HG03521 (cell line): ENCODE results near the gene GRB14.
A peak's percentile ranks its signal among the peaks of the same experiment; 100 is the strongest.

Experiments
- ATAC-seq: cut with Tn5 transposase; IDR thresholded peaks from one replicate; pipeline ENCODE4 v1.9.1; 2021; ENCODE audit warnings: mild to moderate bottlenecking, moderate library complexity; ENCODE audit not compliant: unreplicated experiment

The GRB14 gene

GRCh38 chr2:164617466-164617865 lies 3.8 kb downstream of the GRB14 start:
- ATAC-seq = no peak

GRCh38 chr2:164613321-164613982 lies 7.8 kb downstream of the GRB14 start:
- no peak for ATAC-seq

- ATAC-seq = no peak
These were observed 11.5 kb downstream of the GRB14 start for GRCh38 chr2:164609790-164610189.

GRCh38 chr2:164606557-164606956 lies 14.7 kb downstream of the GRB14 start:
- ATAC-seq = no peak

- ATAC-seq = no peak
These were observed 16.0 kb downstream of the GRB14 start for GRCh38 chr2:164605295-164605694.

- no peak for ATAC-seq
These were observed 20.5 kb downstream of the GRB14 start for GRCh38 chr2:164600763-164601162.

DNA sequence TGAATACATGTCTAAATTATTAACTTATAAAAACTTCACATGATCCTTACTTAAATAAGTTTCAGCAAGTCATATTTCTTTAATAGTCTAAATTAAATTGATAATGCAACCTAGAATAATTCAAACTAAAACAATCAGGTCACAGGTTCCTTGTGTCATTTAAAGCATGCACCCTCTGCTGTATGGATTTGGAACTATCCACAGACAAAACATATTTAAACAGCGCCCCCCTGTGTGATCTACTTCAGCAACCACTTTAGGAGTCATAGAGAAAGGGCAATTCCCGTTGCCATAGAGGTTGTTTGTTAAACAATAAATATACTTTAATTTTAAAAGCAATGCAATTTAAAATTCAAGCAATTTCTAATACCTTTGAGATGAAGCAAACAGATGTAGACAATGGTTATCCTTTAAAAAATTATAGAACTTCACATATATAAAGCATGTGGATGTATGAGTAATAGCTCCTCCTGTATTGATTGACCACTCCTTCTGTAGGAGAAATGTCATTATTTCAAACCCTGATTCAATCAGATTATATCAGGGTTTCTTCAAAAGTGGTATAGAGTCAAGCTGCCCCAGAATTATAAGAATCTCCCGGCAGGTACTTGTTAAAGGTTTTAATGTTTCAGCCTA lies 21.2 kb downstream of the GRB14 start:
- peak; percentile 98 for ATAC-seq

GRCh38 chr2:164597983-164598382 lies 23.3 kb downstream of the GRB14 start:
- ATAC-seq = no peak

DNA sequence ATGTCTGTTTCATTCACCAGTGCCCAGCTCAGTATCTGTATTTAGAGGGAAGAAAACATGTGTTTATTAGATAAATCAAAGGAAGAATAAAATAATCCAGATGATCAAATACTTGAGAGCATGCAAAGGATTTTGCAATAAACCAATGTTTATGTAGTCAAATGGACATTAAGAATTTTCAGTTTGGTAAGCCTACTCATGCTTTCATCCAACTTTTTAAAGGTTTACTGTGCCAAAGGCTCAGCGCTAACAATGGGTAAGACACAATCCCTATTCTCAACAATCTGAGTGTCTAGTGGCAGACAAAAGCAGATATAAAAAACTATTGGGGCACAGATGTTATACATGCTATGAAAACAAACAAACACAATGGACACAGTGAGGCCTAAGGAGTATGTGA lies 26.3 kb downstream of the GRB14 start:
- no peak for ATAC-seq

- no peak for ATAC-seq
These were observed 27.3 kb downstream of the GRB14 start for GRCh38 chr2:164593959-164594358.

GRCh38 chr2:164593541-164593940 lies 27.7 kb downstream of the GRB14 start:
- ATAC-seq = no peak

DNA sequence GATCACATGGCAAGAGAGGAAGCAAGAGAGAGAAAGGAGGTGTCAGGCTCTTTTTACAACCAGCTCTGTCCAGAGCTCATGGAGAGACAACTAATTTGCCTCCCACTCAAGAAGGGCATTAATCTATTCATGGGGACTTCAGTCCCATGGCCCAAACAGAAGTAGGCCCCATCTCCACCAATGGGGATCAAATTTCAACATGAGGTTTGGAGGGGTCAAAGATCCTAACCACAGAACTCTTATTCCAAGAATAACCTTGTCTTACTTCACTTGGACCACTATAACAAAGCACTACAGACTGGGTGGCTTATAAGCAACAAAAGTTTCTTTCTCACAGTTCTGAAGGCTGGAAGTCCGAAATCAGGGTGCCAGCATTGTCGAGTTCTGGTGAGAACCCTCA lies 31.8 kb downstream of the GRB14 start:
- no peak for ATAC-seq

GRCh38 chr2:164581050-164581449 lies 40.2 kb downstream of the GRB14 start:
- ATAC-seq = no peak

DNA sequence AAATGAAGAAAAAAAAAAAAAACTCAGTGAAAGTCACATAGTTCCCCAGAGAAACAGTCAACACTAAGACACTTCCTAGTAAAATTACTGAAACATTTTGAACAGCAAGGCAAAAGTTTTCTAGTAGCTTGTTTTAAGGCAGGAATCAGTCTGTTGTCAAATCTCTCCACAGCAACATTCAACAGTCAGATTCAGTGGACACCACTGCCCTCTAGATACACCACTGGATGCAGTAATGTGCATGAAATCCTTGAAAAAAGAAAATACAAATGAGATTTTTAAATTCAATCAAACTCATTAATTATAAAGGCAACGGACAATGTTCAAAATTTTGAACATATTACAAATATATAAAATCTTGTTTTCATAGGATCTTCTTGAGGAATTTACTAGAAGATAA lies 46.4 kb downstream of the GRB14 start:
- no peak for ATAC-seq

- no peak for ATAC-seq
These were observed 50.8 kb downstream of the GRB14 start for GRCh38 chr2:164570475-164570874.

- ATAC-seq = no peak
These were observed 51.9 kb downstream of the GRB14 start for GRCh38 chr2:164569378-164569777.

DNA sequence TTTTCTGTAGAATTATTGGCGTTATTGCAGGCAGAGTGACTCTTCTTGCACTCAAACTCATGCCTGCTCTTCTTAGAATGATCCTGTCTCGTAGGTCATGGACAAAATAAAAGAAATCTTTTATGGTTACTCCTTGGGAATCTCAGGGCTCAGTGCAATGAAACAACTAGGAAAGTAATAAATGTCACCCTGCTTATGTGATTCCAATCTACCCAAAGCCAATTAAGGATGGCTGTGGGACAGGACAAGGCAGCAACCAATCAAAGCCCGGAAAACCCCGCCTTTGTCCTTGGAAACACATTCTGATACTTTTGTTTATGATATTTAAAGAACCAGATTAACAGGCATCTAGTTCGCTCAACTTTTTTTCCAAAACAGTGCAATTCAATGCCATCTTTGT lies 53.0 kb downstream of the GRB14 start:
- no peak for ATAC-seq

- no peak for ATAC-seq
These were observed 53.8 kb downstream of the GRB14 start for GRCh38 chr2:164567335-164567989.

- ATAC-seq = no peak
These were observed 55.9 kb downstream of the GRB14 start for GRCh38 chr2:164565359-164565758.

DNA sequence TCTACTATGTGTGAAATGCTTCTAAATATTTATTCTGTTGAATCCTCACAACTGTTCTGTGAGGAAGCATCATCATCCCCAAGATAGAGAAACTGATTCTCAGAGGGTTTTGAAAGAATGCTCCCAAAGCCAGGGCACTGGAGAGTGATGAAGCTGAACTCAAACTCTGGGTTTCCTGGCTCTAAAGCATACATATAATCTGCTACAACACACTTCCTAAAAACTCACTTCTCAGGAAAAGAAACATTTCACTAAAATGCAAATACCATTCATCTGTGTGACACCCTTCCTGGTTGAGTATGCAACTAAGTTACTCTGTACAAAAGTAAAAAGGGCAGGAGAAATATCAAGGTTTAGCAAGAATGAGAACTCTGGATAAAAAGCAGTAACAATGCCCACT lies 58.6 kb downstream of the GRB14 start:
- ATAC-seq = no peak

DNA sequence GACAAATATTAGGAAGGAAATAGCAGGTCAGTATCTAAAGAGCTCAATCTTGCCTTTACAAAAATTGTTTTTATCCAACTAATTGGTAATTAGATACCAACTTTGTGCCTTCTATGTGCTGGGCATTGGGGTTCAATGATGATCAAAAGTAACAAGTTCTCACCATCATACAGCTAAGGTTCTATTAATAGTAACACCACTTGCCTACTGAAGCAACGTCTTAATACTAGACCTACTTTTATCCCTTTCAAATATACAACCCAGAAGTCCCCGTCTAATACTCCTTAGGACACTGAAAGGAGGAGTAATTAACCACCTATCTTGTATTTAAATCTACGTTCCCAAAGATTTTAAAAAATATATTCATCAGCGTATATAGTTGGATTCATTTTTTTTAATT lies 59.3 kb downstream of the GRB14 start:
- no peak for ATAC-seq

DNA sequence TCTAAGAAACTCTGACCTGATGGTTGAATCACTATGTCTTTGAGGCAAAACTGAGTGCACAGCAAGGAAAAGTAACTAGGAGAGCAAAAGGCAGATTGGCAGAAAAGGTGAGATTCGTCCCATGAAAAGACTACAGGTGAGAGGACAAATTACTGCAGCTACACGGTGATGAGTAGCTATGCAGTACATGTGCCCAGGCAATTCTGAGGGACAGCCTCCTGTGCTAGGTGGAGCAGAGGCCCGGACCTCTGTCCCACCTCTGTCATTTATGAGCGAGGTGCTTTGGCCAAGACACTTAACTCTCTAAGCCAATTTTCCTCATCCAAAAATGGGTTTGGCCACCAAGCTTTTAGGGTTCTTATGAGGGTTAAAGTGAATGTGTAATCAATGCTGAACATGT lies 59.9 kb downstream of the GRB14 start:
- ATAC-seq = no peak
